T-helper 2 cell treated with Interferon-gamma antibody and Interleukin-4, amounts not matched to agents 5 μg/mL and 100 μg/mL, for 36 hours (primary cell): ENCODE results near the gene CD9.

Experiments used
- DNase-seq: peaks from one replicate; pipeline ENCODE4 v3.0.0; 2021; ENCODE audit warnings: low spot score
- H3K27ac Mint-ChIP-seq: one replicate; pipeline ENCODE4 v1.8.0; 2021; ENCODE audit warnings: mild to moderate bottlenecking, mixed read lengths
- H3K27me3 Mint-ChIP-seq: one replicate; pipeline ENCODE4 v1.8.0; 2021; ENCODE audit warnings: low read depth, mixed read lengths
- H3K36me3 Mint-ChIP-seq: one replicate; pipeline ENCODE4 v1.8.0; 2021; ENCODE audit warnings: low read depth, mixed read lengths
- H3K4me1 Mint-ChIP-seq: one replicate; pipeline ENCODE4 v1.8.0; 2021; ENCODE audit warnings: low read depth, mixed read lengths
- H3K4me3 Mint-ChIP-seq: one replicate; pipeline ENCODE4 v1.8.0; 2022; ENCODE audit warnings: mild to moderate bottlenecking, moderate library complexity, mixed read lengths
- H3K9me3 Mint-ChIP-seq: one replicate; pipeline ENCODE4 v1.8.0; 2021; ENCODE audit warnings: mixed read lengths

Gene CD9

DNA sequence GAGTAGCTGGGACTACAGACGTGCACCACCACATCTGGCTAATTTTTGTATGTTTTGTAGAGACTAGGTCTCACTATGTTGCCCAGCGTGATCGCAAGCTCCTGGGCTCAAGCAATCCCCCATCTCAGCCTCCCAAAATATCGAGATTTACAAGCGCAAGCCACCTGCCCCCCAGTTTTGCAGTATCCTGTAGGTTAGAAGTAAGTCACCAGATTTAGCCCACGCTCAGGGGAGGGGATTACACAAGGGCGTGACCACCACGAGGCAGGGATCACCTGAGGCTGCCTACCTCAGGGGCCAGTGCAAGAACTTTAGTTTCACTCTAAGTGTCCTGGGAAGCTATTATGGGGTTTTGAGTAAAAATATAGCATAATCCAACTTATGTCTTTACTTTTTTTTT lies 71.1 kb downstream of the CD9 start:
- Mint-ChIP-seq H3K9me3 (no peaks in the 10 kb centered on the region), H3K27me3 (peaks cover 5% of the 10 kb centered on the region), H3K4me1 (peaks cover 2% of the 10 kb centered on the region), H3K36me3 (no peaks in the 10 kb centered on the region), H3K27ac (no peak overlapping the region), H3K4me3 (no peak overlapping the region)
- no peak for DNase-seq

DNA sequence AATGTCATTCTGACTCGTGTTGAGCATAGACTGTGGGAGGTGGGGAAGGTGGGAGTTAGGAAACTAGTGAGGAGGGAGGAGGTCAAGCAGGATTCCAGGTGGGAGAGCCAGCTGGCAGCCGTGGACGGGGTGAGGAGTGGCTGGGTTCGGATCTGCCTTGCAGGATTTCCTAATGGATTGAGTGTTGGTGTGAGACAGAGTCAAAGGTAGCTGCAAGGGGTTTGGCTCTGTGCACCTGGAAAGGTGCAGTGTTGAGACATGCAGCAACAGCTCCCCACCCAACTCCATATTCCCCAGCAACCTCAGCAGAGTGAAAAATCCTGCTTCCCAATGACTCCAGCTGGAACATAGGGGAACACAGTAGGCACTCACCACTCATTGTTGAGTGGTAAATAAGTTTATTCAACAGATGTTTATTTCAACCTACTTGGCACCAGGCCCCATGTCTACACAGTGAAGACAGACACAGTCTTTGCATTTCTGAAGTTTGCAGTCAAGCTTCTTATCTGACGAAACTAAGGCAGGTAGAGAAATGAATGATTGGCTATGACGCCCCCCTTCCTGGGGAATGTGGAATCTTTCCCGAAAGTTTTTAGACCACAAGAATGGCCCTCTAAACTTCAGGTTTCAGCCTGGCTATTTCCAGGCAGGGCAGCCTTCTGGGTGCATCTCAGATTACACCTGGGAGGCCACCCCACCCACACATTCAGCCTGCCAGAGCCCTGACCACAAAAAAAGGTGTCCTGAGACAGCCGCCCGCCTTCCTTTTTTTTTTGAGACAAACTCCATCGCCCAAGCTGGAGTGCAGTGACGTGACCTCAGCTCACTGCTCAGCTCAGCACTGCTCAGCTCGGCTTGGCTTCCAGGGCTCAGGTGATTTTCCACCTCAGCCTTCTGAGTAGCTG lies 72.4 kb downstream of the CD9 start:
- Mint-ChIP-seq H3K27me3 (peaks cover 15% of the 10 kb centered on the region), H3K9me3 (no peaks in the 10 kb centered on the region), H3K4me3 (no peak overlapping the region), H3K4me1 (peaks cover 2% of the 10 kb centered on the region), H3K27ac (no peak overlapping the region), H3K36me3 (no peaks in the 10 kb centered on the region)
- DNase-seq = peak; percentile 52

DNA sequence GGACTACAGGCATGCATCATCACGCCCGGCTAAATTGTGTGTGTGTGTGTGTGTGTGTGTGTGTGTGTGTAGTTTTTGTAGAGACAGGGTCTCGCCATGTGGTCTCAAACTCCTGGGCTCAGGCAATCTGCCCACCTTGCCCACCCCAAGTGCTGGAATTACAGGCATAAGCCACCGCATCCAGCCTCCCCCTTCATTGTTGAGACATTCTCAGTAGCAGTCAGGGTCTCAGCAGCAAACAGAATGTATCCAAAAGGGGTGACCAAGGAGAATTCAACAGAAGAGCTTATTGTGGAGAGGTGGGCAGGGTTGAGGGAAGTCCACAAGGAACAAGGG lies 73.0 kb downstream of the CD9 start:
- no peaks in the 10 kb centered on the region for H3K9me3 Mint-ChIP-seq
- no peaks in the 10 kb centered on the region for H3K36me3 Mint-ChIP-seq
- no peak overlapping the region for H3K27ac Mint-ChIP-seq
- peaks cover 21% of the 10 kb centered on the region for H3K27me3 Mint-ChIP-seq
- H3K4me3 Mint-ChIP-seq = no peak overlapping the region
- H3K4me1 Mint-ChIP-seq = peaks cover 6% of the 10 kb centered on the region
- no peak for DNase-seq

DNA sequence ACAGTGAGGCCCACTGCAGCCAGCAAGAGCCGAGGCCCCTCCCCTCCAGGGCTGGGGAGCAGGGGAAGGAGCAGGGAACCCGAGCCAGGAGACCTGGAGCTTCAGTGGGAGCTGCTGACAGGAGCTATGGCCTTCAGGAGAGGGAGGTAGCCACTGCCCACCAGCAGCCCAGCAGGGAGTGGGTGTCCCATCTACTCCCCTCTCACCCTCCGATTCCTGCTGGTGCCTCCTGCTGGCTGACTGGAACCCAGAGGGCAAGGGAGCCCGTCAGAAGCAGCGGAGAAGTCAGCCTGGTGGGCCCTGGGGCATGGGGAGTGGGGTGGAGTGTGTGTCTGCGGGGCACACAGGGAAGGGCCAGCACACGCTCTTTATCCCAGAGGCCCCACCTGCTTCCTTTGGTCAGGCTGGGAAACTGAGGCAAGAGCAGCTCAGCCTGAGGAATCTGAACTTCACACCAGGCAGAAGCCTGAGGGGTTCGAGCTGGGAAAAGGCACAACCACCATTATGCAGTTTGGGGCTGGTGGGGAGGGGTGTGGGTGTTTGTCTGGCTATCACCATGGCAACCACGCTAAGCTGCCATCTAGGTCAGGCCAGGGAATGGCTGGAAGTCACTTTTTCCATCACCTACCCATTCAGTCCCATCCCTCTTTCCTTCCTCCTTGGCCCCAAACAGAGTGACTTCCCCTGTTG lies 73.5 kb downstream of the CD9 start:
- Mint-ChIP-seq H3K4me1 (peaks cover 6% of the 10 kb centered on the region), H3K27me3 (peaks cover 22% of the 10 kb centered on the region), H3K36me3 (no peaks in the 10 kb centered on the region), H3K9me3 (no peaks in the 10 kb centered on the region), H3K4me3 (no peak overlapping the region), H3K27ac (no peak overlapping the region)
- DNase-seq = no peak

- Mint-ChIP-seq H3K4me3 (no peak overlapping the region), H3K27ac (no peak overlapping the region)
These were observed 74.3 kb downstream of the CD9 start for GRCh38 chr12:6274231-6275221.

GRCh38 chr12:6275928-6276887 lies 76.0 kb downstream of the CD9 start:
- no peak for DNase-seq
- no peak overlapping the region for H3K4me3 Mint-ChIP-seq

More at GRCh38 chr12:6274231-6275221, 74.3 kb downstream of the CD9 start:
- Mint-ChIP-seq H3K36me3 (no peaks in the 10 kb centered on the region), H3K27me3 (peaks cover 23% of the 10 kb centered on the region), H3K4me1 (peaks cover 9% of the 10 kb centered on the region), H3K9me3 (no peaks in the 10 kb centered on the region)
- no peak for DNase-seq

DNA sequence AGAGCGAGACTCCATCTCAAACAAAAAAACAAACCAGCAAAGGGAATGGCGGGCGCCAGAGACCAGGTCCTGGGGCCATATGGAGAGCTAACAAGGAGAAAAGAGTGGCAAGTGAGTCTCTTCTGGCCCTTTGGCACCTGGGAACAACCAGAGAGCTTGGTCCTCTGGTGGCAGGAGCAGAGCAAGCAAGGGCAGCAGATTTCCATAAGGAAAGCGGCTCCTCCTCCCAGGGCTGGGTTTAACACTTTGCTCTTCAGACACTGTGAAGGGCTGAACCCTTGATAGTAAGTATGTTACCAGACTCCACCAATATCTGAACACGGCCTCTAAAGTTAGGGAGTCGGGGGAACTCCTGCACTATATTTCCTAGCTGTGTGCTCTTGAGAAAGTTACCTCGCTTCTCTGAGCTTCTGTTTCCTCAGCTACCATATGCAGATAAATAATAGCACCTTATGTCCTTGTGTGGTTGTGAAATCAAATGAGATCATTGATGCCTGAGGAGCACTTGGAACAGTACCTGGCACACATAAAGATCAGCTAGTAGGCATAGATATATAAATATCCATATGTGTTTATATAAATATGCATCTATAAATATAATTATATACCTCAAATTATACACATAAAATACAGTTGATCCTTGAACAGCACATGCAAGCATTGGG lies 76.9 kb downstream of the CD9 start:
- DNase-seq = no peak
- H3K4me3 Mint-ChIP-seq = no peak overlapping the region
- H3K27me3 Mint-ChIP-seq = peaks cover 36% of the 10 kb centered on the region
- no peaks in the 10 kb centered on the region for H3K9me3 Mint-ChIP-seq
- no peak overlapping the region for H3K27ac Mint-ChIP-seq
- H3K36me3 Mint-ChIP-seq = no peaks in the 10 kb centered on the region
- H3K4me1 Mint-ChIP-seq = peaks cover 9% of the 10 kb centered on the region

More at GRCh38 chr12:6275928-6276887, 76.0 kb downstream of the CD9 start:
- H3K27ac Mint-ChIP-seq = no peak overlapping the region
- H3K36me3 Mint-ChIP-seq = no peaks in the 10 kb centered on the region
- H3K9me3 Mint-ChIP-seq = no peaks in the 10 kb centered on the region
- peaks cover 9% of the 10 kb centered on the region for H3K4me1 Mint-ChIP-seq
- peaks cover 34% of the 10 kb centered on the region for H3K27me3 Mint-ChIP-seq

GRCh38 chr12:6277982-6278438 lies 77.8 kb downstream of the CD9 start:
- no peaks in the 10 kb centered on the region for H3K9me3 Mint-ChIP-seq
- peaks cover 39% of the 10 kb centered on the region for H3K27me3 Mint-ChIP-seq
- H3K27ac Mint-ChIP-seq = no peak overlapping the region
- H3K36me3 Mint-ChIP-seq = no peaks in the 10 kb centered on the region
- DNase-seq = peak; percentile 56
- H3K4me3 Mint-ChIP-seq = peak overlapping the region; percentile 80
- peaks cover 9% of the 10 kb centered on the region for H3K4me1 Mint-ChIP-seq

GRCh38 chr12:6278439-6279255 lies 78.4 kb downstream of the CD9 start:
- Mint-ChIP-seq H3K36me3 (no peaks in the 10 kb centered on the region), H3K9me3 (no peaks in the 10 kb centered on the region), H3K4me3 (peak overlapping the region; percentile 80), H3K27ac (no peak overlapping the region), H3K4me1 (peaks cover 6% of the 10 kb centered on the region), H3K27me3 (peaks cover 39% of the 10 kb centered on the region)
- peak; percentile 85 for DNase-seq

- no peak overlapping the region for H3K27ac Mint-ChIP-seq
- peaks cover 37% of the 10 kb centered on the region for H3K27me3 Mint-ChIP-seq
- no peak for DNase-seq
- H3K4me3 Mint-ChIP-seq = peak overlapping the region; percentile 40
- H3K9me3 Mint-ChIP-seq = no peaks in the 10 kb centered on the region
- H3K36me3 Mint-ChIP-seq = no peaks in the 10 kb centered on the region
- H3K4me1 Mint-ChIP-seq = peaks cover 6% of the 10 kb centered on the region
These were observed 79.0 kb downstream of the CD9 start for GRCh38 chr12:6279256-6279628.

GRCh38 chr12:6279631-6280030 lies 79.4 kb downstream of the CD9 start:
- Mint-ChIP-seq H3K27ac (no peak overlapping the region), H3K4me1 (peaks cover 6% of the 10 kb centered on the region), H3K4me3 (no peak overlapping the region), H3K9me3 (no peaks in the 10 kb centered on the region), H3K36me3 (no peaks in the 10 kb centered on the region), H3K27me3 (peaks cover 37% of the 10 kb centered on the region)
- DNase-seq = no peak

GRCh38 chr12:6280053-6280469 lies 79.9 kb downstream of the CD9 start:
- Mint-ChIP-seq H3K4me1 (peaks cover 8% of the 10 kb centered on the region), H3K36me3 (no peaks in the 10 kb centered on the region), H3K27ac (no peak overlapping the region), H3K9me3 (no peaks in the 10 kb centered on the region), H3K27me3 (peaks cover 38% of the 10 kb centered on the region), H3K4me3 (no peak overlapping the region)
- DNase-seq = no peak
